Keratinocyte (primary cell): ENCODE measurements around the gene BBS9. TPM values are rescaled to one million over a fixed set of nuclear protein-coding genes. Genes with fewer than 3 reads are reported as not detected.

Source experiments
- DNase-seq: peaks from one replicate; pipeline ENCODE4 v3.0.0-alpha.2; 2011; ENCODE audit warnings: low read depth, missing footprints, low spot score
- FAIRE-seq: peaks from 2 replicates; lab custom pipeline; 2011; peaks lifted over from hg19 to GRCh38; lab: Jason Lieb, UNC
- H2AFZ ChIP-seq: 2 replicates; pipeline ENCODE4 v1.6.0; 2012; ENCODE audit warnings: low read length, control low read depth, inconsistent platforms; ENCODE audit not compliant: control insufficient read depth
- H3K27ac ChIP-seq: 2 replicates; pipeline ENCODE4 v1.5.1; 2011; ENCODE audit warnings: low read length; ENCODE audit not compliant: control insufficient read depth, insufficient read depth
- H3K27me3 ChIP-seq: 3 replicates; pipeline ENCODE4 v1.6.0; 2011; ENCODE audit warnings: low read length; ENCODE audit not compliant: control insufficient read depth, insufficient read depth; ENCODE audit errors: extremely low read depth
- H3K36me3 ChIP-seq, 2 experiments: 2 replicates in 1 of 2; 3 replicates in 1 of 2; pipeline ENCODE4 v1.5.1; 2011; ENCODE audit warnings: low read length in 2 of 2, mild to moderate bottlenecking in 1 of 2; ENCODE audit not compliant: control insufficient read depth in 2 of 2, insufficient read depth in 2 of 2; ENCODE audit errors: extremely low read depth in 1 of 2
- H3K4me1 ChIP-seq: 3 replicates; pipeline ENCODE4 v1.5.1; 2011; ENCODE audit warnings: low read length; ENCODE audit not compliant: control insufficient read depth, insufficient read depth; ENCODE audit errors: extremely low read depth
- H3K4me2 ChIP-seq: 3 replicates; pipeline ENCODE4 v1.6.0; 2011; ENCODE audit warnings: low read depth, low read length; ENCODE audit not compliant: control insufficient read depth, insufficient read depth; ENCODE audit errors: extremely low read depth
- H3K4me3 ChIP-seq, 3 experiments: fragments of 200-600 bp in 1 of 3; sonication (generic) in 1 of 3; 2 replicates in 2 of 3; 3 replicates in 1 of 3; pipeline ENCODE4 v1.5.1; 2011 to 2016; ENCODE audit warnings: low read length in 3 of 3, mild to moderate bottlenecking in 3 of 3, control low read depth in 2 of 3, inconsistent platforms in 1 of 3, low read depth in 1 of 3, mixed read lengths in 1 of 3, mixed run types in 1 of 3, moderate library complexity in 1 of 3; ENCODE audit not compliant: control insufficient read depth in 2 of 3, insufficient read depth in 2 of 3; ENCODE audit errors: extremely low read depth in 1 of 3
- H3K79me2 ChIP-seq: 2 replicates; pipeline ENCODE4 v1.6.0; 2012; ENCODE audit warnings: low read length; ENCODE audit not compliant: control insufficient read depth, insufficient read depth
- H3K9ac ChIP-seq: 3 replicates; pipeline ENCODE4 v1.6.0; 2011; ENCODE audit warnings: low read length; ENCODE audit not compliant: control insufficient read depth, insufficient read depth; ENCODE audit errors: extremely low read depth
- H3K9me1 ChIP-seq: 3 replicates; pipeline ENCODE4 v1.6.0; 2011; ENCODE audit warnings: low read length; ENCODE audit not compliant: control insufficient read depth, insufficient read depth; ENCODE audit errors: extremely low read depth
- H3K9me3 ChIP-seq: 2 replicates; pipeline ENCODE4 v1.5.1; 2012; ENCODE audit warnings: low read depth, low read length; ENCODE audit not compliant: control insufficient read depth
- H4K20me1 ChIP-seq: 3 replicates; pipeline ENCODE4 v1.6.0; 2011; ENCODE audit warnings: low read length; ENCODE audit not compliant: control insufficient read depth, insufficient read depth; ENCODE audit errors: extremely low read depth
- EZH2 ChIP-seq: IDR thresholded peaks from one replicate; pipeline ENCODE4 v1.6.1; 2012; ENCODE audit warnings: inconsistent platforms, mild to moderate bottlenecking, low read length, moderate library complexity
- dilution Hi-C: fragments of 300-500 bp; cut with MboI; formaldehyde crosslinking; loops from one replicate; pipeline ENCODE4 v1.7.0; 2020; ENCODE audit warnings: low sequenced_read_pairs; ENCODE audit not compliant: extremely low pct_ligation_motif_present
- polyA plus RNA-seq, 5 experiments: library from polyadenylated mRNA; depleted of rRNA in 3 of 5; stranded (reverse) in 3 of 5; stranded (forward) in 1 of 5; unstranded in 1 of 5; fragments of >200 nt; gene quantifications; 1 replicate in 1 of 5; 2 replicates in 3 of 5; 3 replicates in 1 of 5; pipeline versions ENCODE4 v1.2.1 to v1.2.3, GENCODE V29; 2011 to 2012; ENCODE audit warnings: missing spikeins in 2 of 5, low read depth in 1 of 5, low replicate concordance in 1 of 5
- TF ChIP-seq, protein P1 (sequence below), 3 experiments: IDR thresholded peaks in 1 of 3; conservative IDR thresholded peaks in 1 of 3; optimal IDR thresholded peaks in 1 of 3; 2 replicates in 2 of 3; 3 replicates in 1 of 3; pipeline versions ENCODE3 to v1.5.1; 2011; ENCODE audit warnings: low read length in 3 of 3, mild to moderate bottlenecking in 3 of 3, moderate library complexity in 2 of 3, control low read depth in 1 of 3, inconsistent platforms in 1 of 3; ENCODE audit not compliant: insufficient read depth in 2 of 3; ENCODE audit errors: extremely low read depth in 1 of 3

BBS9 gene
- polyA plus RNA-seq, 1 donor (not counting 4 experiments of a cell fraction or from before 2014, with no cell fraction given), result 7.6 TPM

DNA sequence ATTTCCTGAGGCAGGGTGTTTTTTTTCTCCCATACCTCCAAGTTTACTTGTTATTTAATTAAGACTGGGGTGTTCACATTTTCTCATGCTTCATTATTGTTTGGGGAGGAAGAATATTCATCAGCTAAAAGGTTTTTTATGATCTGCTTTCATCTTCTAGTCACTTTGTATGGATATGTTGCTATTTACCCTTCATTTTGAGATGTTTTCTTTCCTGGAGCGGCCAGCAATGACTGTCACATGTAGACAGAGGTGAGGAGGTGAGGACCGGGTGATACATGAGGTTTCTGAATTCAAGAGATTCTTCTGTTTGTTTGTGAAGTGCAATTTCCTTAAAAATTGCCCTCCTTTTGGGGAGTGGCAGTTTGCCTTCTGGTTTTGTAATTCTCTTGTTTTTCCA is 514.2 kb downstream of the BBS9 start:
- no peak for FAIRE-seq
- Histone ChIP-seq H3K79me2 (no peaks in the 10 kb centered on the region), H4K20me1 (no peaks in the 10 kb centered on the region), H3K36me3 (no peaks in the 10 kb centered on the region), H3K27me3 (no peaks in the 10 kb centered on the region), H3K4me1 (no peaks in the 10 kb centered on the region), H3K9me1 (no peaks in the 10 kb centered on the region), H3K4me2 (no peak overlapping the region), H3K9ac (no peak overlapping the region), H3K4me3 (no peak overlapping the region), H3K27ac (no peak overlapping the region), H2AFZ (no peak overlapping the region), H3K9me3 (no peaks in the 10 kb centered on the region)
- no peak for TF ChIP-seq EZH2
- TF ChIP-seq, protein P1, sequence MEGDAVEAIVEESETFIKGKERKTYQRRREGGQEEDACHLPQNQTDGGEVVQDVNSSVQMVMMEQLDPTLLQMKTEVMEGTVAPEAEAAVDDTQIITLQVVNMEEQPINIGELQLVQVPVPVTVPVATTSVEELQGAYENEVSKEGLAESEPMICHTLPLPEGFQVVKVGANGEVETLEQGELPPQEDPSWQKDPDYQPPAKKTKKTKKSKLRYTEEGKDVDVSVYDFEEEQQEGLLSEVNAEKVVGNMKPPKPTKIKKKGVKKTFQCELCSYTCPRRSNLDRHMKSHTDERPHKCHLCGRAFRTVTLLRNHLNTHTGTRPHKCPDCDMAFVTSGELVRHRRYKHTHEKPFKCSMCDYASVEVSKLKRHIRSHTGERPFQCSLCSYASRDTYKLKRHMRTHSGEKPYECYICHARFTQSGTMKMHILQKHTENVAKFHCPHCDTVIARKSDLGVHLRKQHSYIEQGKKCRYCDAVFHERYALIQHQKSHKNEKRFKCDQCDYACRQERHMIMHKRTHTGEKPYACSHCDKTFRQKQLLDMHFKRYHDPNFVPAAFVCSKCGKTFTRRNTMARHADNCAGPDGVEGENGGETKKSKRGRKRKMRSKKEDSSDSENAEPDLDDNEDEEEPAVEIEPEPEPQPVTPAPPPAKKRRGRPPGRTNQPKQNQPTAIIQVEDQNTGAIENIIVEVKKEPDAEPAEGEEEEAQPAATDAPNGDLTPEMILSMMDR (optimal IDR thresholded peaks at IDR 0.05 in 1 of 3, IDR thresholded peaks at IDR 0.05 in 1 of 3, conservative IDR thresholded peaks at IDR 0.05 in 1 of 3; ENCODE audit: extremely low read depth in 1 of 3, insufficient read depth in 2 of 3, low read length in 3 of 3), result no peak
- DNase-seq, result no peak
- dilution Hi-C loops, result no loop called here

DNA sequence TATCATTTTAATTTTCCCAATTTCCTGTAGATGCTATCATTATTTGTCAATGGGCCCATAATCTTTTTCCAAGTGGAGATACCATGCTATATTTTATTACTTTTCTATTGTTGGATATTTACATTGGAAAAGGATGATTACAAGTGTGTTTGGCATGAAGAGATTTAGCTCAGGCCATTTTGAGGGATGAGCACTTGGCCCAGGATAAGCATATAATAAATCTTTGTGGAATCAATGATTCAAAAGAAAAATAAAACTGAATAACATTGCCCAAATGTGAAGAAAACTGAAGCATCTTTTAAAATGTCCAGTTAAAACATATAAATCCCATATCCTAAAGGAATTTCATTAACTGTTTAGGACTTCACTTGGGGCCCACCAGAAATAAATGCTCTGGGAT is 515.1 kb downstream of the BBS9 start:
- no peaks in the 10 kb centered on the region for H3K4me1 ChIP-seq

More for the DNA sequence above, 515.1 kb downstream of the BBS9 start:
- dilution Hi-C loops, result no loop called here
- no peak for TF ChIP-seq EZH2
- TF ChIP-seq, protein P1 (optimal IDR thresholded peaks at IDR 0.05 in 1 of 3, IDR thresholded peaks at IDR 0.05 in 1 of 3, conservative IDR thresholded peaks at IDR 0.05 in 1 of 3; ENCODE audit: extremely low read depth in 1 of 3, insufficient read depth in 2 of 3, low read length in 3 of 3), result no peak
- Histone ChIP-seq H3K27me3 (no peaks in the 10 kb centered on the region), H3K36me3 (no peaks in the 10 kb centered on the region), H2AFZ (no peak overlapping the region), H3K4me3 (no peak overlapping the region), H3K9ac (no peak overlapping the region), H3K9me1 (no peaks in the 10 kb centered on the region), H4K20me1 (no peaks in the 10 kb centered on the region), H3K4me2 (no peak overlapping the region), H3K27ac (no peak overlapping the region), H3K9me3 (no peaks in the 10 kb centered on the region), H3K79me2 (no peaks in the 10 kb centered on the region)
- DNase-seq (no peak), FAIRE-seq (no peak)
